Neural cell (in vitro differentiated cells): ENCODE measurements around the gene OXSR1.

Experiments
- CTCF ChIP-seq: fragments of 450-650 bp; IDR thresholded peaks from 2 replicates; pipeline ENCODE4 v1.5.1; 2014; ENCODE audit warnings: antibody characterized with exemption, mild to moderate bottlenecking, moderate library complexity; ENCODE audit not compliant: poor library complexity, severe bottlenecking
- RAD21 ChIP-seq: fragments of 450-650 bp; conservative IDR thresholded peaks from 2 replicates; pipeline ENCODE4 v1.6.1; 2014; ENCODE audit warnings: antibody characterized with exemption, mild to moderate bottlenecking, moderate library complexity

- TF ChIP-seq RAD21 = no peak
- no peak for TF ChIP-seq CTCF
These were observed 32.2 kb upstream of the OXSR1 start for GRCh38 chr3:38133209-38133556.
